ENCODE results near the gene NMNAT3.

DNA sequence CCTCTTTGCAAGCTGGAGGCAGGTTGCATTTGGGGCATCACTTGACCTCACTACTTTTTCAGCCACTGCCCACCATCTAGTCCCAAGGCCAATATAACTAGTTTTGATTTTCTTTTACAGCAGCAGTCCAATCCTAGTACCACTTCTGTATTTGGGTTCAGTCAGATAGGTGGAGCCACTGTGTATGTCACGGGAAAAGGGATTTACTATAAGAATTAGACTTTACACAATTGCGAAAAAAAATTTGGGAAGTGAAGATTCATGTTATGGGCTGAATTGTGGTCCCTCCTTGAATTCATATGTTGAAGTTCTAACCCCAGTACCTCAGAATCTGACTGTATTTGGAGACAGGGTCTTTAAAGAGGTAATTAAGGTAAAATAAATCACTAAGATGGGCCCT, 37.4 kb upstream of the NMNAT3 start:
- TF ChIP-seq GLIS3 (CRISPR knock-in tag; IDR thresholded peaks at IDR 0.05) = no peak
- no peak for TF ChIP-seq CSRNP3 (CRISPR knock-in tag; IDR thresholded peaks at IDR 0.05)
- TF ChIP-seq ZNF70 (CRISPR knock-in tag; IDR thresholded peaks at IDR 0.05) = no peak
- TF ChIP-seq, protein P1, sequence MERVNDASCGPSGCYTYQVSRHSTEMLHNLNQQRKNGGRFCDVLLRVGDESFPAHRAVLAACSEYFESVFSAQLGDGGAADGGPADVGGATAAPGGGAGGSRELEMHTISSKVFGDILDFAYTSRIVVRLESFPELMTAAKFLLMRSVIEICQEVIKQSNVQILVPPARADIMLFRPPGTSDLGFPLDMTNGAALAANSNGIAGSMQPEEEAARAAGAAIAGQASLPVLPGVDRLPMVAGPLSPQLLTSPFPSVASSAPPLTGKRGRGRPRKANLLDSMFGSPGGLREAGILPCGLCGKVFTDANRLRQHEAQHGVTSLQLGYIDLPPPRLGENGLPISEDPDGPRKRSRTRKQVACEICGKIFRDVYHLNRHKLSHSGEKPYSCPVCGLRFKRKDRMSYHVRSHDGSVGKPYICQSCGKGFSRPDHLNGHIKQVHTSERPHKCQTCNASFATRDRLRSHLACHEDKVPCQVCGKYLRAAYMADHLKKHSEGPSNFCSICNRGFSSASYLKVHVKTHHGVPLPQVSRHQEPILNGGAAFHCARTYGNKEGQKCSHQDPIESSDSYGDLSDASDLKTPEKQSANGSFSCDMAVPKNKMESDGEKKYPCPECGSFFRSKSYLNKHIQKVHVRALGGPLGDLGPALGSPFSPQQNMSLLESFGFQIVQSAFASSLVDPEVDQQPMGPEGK (CRISPR knock-in tag; IDR thresholded peaks at IDR 0.05; ENCODE audit: borderline replicate concordance) = no peak
- TF ChIP-seq, protein P2, sequence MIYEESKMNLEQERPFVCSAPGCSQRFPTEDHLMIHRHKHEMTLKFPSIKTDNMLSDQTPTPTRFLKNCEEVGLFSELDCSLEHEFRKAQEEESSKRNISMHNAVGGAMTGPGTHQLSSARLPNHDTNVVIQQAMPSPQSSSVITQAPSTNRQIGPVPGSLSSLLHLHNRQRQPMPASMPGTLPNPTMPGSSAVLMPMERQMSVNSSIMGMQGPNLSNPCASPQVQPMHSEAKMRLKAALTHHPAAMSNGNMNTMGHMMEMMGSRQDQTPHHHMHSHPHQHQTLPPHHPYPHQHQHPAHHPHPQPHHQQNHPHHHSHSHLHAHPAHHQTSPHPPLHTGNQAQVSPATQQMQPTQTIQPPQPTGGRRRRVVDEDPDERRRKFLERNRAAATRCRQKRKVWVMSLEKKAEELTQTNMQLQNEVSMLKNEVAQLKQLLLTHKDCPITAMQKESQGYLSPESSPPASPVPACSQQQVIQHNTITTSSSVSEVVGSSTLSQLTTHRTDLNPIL (CRISPR knock-in tag; IDR thresholded peaks at IDR 0.05; ENCODE audit: low read depth) = no peak
- TF ChIP-seq ARNTL (CRISPR knock-in tag; IDR thresholded peaks at IDR 0.05; ENCODE audit: borderline replicate concordance, low read depth) = no peak
- no peak for TF ChIP-seq PPARA (CRISPR knock-in tag; IDR thresholded peaks at IDR 0.05; ENCODE audit: borderline replicate concordance)
- no peak for TF ChIP-seq CSDC2 (CRISPR knock-in tag; IDR thresholded peaks at IDR 0.05)
- no peak for TF ChIP-seq ZNF8 (CRISPR knock-in tag; IDR thresholded peaks at IDR 0.05)
- no peak for TF ChIP-seq RARB (CRISPR knock-in tag; IDR thresholded peaks at IDR 0.05)
- no peak for TF ChIP-seq SNAI2 (CRISPR knock-in tag; IDR thresholded peaks at IDR 0.05)

Data from SK-N-SH treated with all-trans-retinoic acid at 6 μM for 48 hours (cell line).